GM19452 (cell line): Measurements from ENCODE around the gene NOXO1.

Experiments
- ATAC-seq: cut with Tn5 transposase; IDR thresholded peaks from one replicate; pipeline ENCODE4 v1.9.1; 2021; ENCODE audit not compliant: unreplicated experiment

Gene NOXO1

GRCh38 chr16:1981398-1981836 is at the start of gene NOXO1:
Gene NOXO1, minus strand, starts transcription at chr16:1981469. Its CDS starts 290 bp downstream, at chr16:1981179.
- ATAC-seq: no peak

GRCh38 chr16:2030036-2030435 is 48.8 kb upstream of the NOXO1 start:
- no peak for ATAC-seq

- ATAC-seq: no peak
Measured at GRCh38 chr16:2029350-2029749, 48.1 kb upstream of the NOXO1 start.

GRCh38 chr16:2028620-2029220 is 47.5 kb upstream of the NOXO1 start:
- ATAC-seq: no peak

- ATAC-seq: no peak
Measured at GRCh38 chr16:2028146-2028545, 46.9 kb upstream of the NOXO1 start.

- no peak for ATAC-seq
Measured at GRCh38 chr16:2027024-2028010, 46.0 kb upstream of the NOXO1 start.

GRCh38 chr16:2026461-2027023 is 45.3 kb upstream of the NOXO1 start, which contains the start of gene NHERF2:
Gene NHERF2, plus strand, starts transcription at chr16:2026902. Its CDS starts 104 bp downstream, at chr16:2027006.
- ATAC-seq: no peak

- ATAC-seq: no peak
Measured at GRCh38 chr16:2025878-2026460, 44.7 kb upstream of the NOXO1 start.

- no peak for ATAC-seq
Measured at GRCh38 chr16:2025251-2025650, 44.0 kb upstream of the NOXO1 start.

- ATAC-seq: no peak
Measured at GRCh38 chr16:2024032-2024420, 42.8 kb upstream of the NOXO1 start.

- ATAC-seq: peak; percentile 76
Measured at GRCh38 chr16:2023092-2024031, 42.1 kb upstream of the NOXO1 start.

GRCh38 chr16:2022723-2023091 is 41.4 kb upstream of the NOXO1 start:
- peak; percentile 12 for ATAC-seq

- no peak for ATAC-seq
Measured at GRCh38 chr16:2019921-2020831, 38.9 kb upstream of the NOXO1 start.

- ATAC-seq: no peak
Measured at GRCh38 chr16:2019518-2019920, 38.2 kb upstream of the NOXO1 start, which contains the start of gene NPW. Gene NPW, plus strand, starts transcription at chr16:2019785.

- no peak for ATAC-seq
Measured at GRCh38 chr16:2016407-2016922, 35.2 kb upstream of the NOXO1 start.

- ATAC-seq: no peak
Measured at GRCh38 chr16:2015947-2016208, 34.6 kb upstream of the NOXO1 start.

- ATAC-seq: no peak
Measured at GRCh38 chr16:2015117-2015946, 34.1 kb upstream of the NOXO1 start.

GRCh38 chr16:2013527-2013926 is 32.3 kb upstream of the NOXO1 start:
- no peak for ATAC-seq
